Measurements from ENCODE around the gene CYTH3.

CYTH3 gene

GRCh38 chr7:6279937-6280336 lies 7.5 kb upstream of the CYTH3 start:
- no peak for DNase-seq (ENCODE audit: low read depth in 2 of 2)

- DNase-seq (ENCODE audit: low read depth in 2 of 2): no peak
Observed at GRCh38 chr7:6279341-6279740, 6.9 kb upstream of the CYTH3 start.

GRCh38 chr7:6278749-6279310 lies 6.4 kb upstream of the CYTH3 start:
- no peak for DNase-seq (ENCODE audit: low read depth in 2 of 2)

GRCh38 chr7:6277476-6277875 lies 5.1 kb upstream of the CYTH3 start:
- no peak for DNase-seq (ENCODE audit: low read depth in 2 of 2)

- DNase-seq (ENCODE audit: low read depth in 2 of 2): no peak
Observed at GRCh38 chr7:6276911-6277408, 4.5 kb upstream of the CYTH3 start.

GRCh38 chr7:6274743-6275142 lies 2.3 kb upstream of the CYTH3 start:
- DNase-seq (ENCODE audit: low read depth in 2 of 2): no peak

- DNase-seq (ENCODE audit: low read depth in 2 of 2): no peak
Observed at GRCh38 chr7:6273917-6274630, 1.6 kb upstream of the CYTH3 start.

GRCh38 chr7:6273380-6273837 lies 985 bp upstream of the CYTH3 start:
- no peak for DNase-seq (ENCODE audit: low read depth in 2 of 2)

- no peak for DNase-seq (ENCODE audit: low read depth in 2 of 2)
Observed at GRCh38 chr7:6271694-6272440, 557 bp downstream of the CYTH3 start.

- DNase-seq (ENCODE audit: low read depth in 2 of 2): no peak
Observed at GRCh38 chr7:6271060-6271658, 1.3 kb downstream of the CYTH3 start.

GRCh38 chr7:6269527-6269926 lies 2.9 kb downstream of the CYTH3 start:
- DNase-seq (ENCODE audit: low read depth in 2 of 2): no peak

- DNase-seq (ENCODE audit: low read depth in 2 of 2): no peak
Observed at GRCh38 chr7:6268907-6269306, 3.5 kb downstream of the CYTH3 start.

- DNase-seq (ENCODE audit: low read depth in 2 of 2): no peak
Observed at GRCh38 chr7:6268023-6268900, 4.2 kb downstream of the CYTH3 start.

- no peak for DNase-seq (ENCODE audit: low read depth in 2 of 2)
Observed at GRCh38 chr7:6266699-6267098, 5.7 kb downstream of the CYTH3 start.

- no peak for DNase-seq (ENCODE audit: low read depth in 2 of 2)
Observed at GRCh38 chr7:6262221-6262620, 10.2 kb downstream of the CYTH3 start.

GRCh38 chr7:6261699-6262098 lies 10.7 kb downstream of the CYTH3 start:
- DNase-seq (ENCODE audit: low read depth in 2 of 2): no peak

- DNase-seq (ENCODE audit: low read depth in 2 of 2): no peak
Observed at GRCh38 chr7:6260291-6261187, 11.9 kb downstream of the CYTH3 start.

GRCh38 chr7:6259257-6259656 lies 13.2 kb downstream of the CYTH3 start:
- DNase-seq (ENCODE audit: low read depth in 2 of 2): no peak

GRCh38 chr7:6258440-6259182 lies 13.8 kb downstream of the CYTH3 start:
- DNase-seq (ENCODE audit: low read depth in 2 of 2): no peak

GRCh38 chr7:6257675-6258074 lies 14.7 kb downstream of the CYTH3 start:
- no peak for DNase-seq (ENCODE audit: low read depth in 2 of 2)

Measured in stimulated activated CD4-positive, alpha-beta T cell treated with anti-CD3 and anti-CD28 coated beads, Interleukin-12 subunit alpha, Interleukin-12 subunit beta, amount 100 ng/mL, for 24 hours (primary cell).